Pancreas (tissue), 10 donors: ENCODE results near the gene HS3ST3A1. TPM values are rescaled to one million over a fixed set of nuclear protein-coding genes. Genes with fewer than 3 reads are reported as not detected.
A peak's percentile ranks its signal among the peaks of the same experiment; 100 is the strongest.

ENCODE experiments used
- ATAC-seq, 4 donors: fragments of 200-7000 bp; cut with Tn5 transposase; one replicate each; pipeline versions ENCODE4 v1.8.0 to v1.9.1; 2020; ENCODE audit warnings: mild to moderate bottlenecking in 4 of 4, moderate library complexity in 4 of 4
- DNase-seq, 6 donors: peaks; one replicate each; pipeline ENCODE4 v3.0.0-alpha.2; 2020
- FAIRE-seq: peaks from 2 replicates; lab custom pipeline; 2012; peaks lifted over from hg19 to GRCh38; lab: Jason Lieb, UNC
- H3K27ac ChIP-seq, 4 donors: fragments of 200-600 bp; sonication (generic); 1 replicate in 3 of 4; 2 replicates in 1 of 4; pipeline versions ENCODE4 v1.5.0 to v1.8.0; 2020
- H3K27me3 ChIP-seq, 4 donors: fragments of 200-600 bp; one replicate each; pipeline ENCODE4 v1.8.0; 2021
- H3K36me3 ChIP-seq, 3 donors: fragments of 200-600 bp; sonication (generic) in 1 of 3; one replicate each; pipeline versions ENCODE4 v1.5.0 to v1.8.0; 2020 to 2021
- H3K4me1 ChIP-seq, 3 donors: fragments of 200-600 bp; one replicate each; pipeline ENCODE4 v1.8.0; 2021
- H3K4me3 ChIP-seq, 4 donors: fragments of 200-600 bp; sonication (generic) in 2 of 4; one replicate each; pipeline versions ENCODE4 v1.5.0 to v1.8.0; 2020 to 2021
- H3K9me3 ChIP-seq, 4 donors: fragments of 200-600 bp; one replicate each; pipeline ENCODE4 v1.8.0; 2021
- CTCF ChIP-seq, 4 donors: fragments of 200-600 bp; sonication (generic) in 3 of 4; IDR thresholded peaks; one replicate each; pipeline versions ENCODE4 v1.5.0 to v1.8.0; 2021; ENCODE audit warnings: antibody characterized with exemption in 4 of 4
- WGBS, 2 donors: extraction: QIAGEN DNeasy Blood & Tissue Kit; methylation state at CpG; one replicate each; pipeline ENCODE4 v1.1.7; 2013; 5-methylcytosine and 5-hydroxymethylcytosine counted together
- intact Hi-C, 3 donors: fragments of 100-400 bp; cut with DNase I; formaldehyde crosslinking; loops; one replicate each; pipeline versions ENCODE4 v1.11.1 to v1.14.2; 2022
- polyA plus RNA-seq, 2 donors: library from polyadenylated mRNA; stranded (reverse); fragments of 200-250 nt; gene quantifications; one replicate each; pipeline ENCODE4 v1.2.3, GENCODE V29; 2013
- total RNA-seq, 6 donors: library from RNA; stranded (reverse); fragmentation: NEBNext Ultra II Directional in 4 of 6; extraction: Animal tissue kit (Norgen Biotek cat#: 25700) in 4 of 6; gene quantifications; one replicate each; pipeline versions ENCODE4 v1.2.1 to v1.2.4, GENCODE V29; 2021 to 2023
- donor health status: healthy with polysubstance abuse.
- donor health status: DM: no; HTN: no; CAD: no; lungs with moderate emphysema.
- donor health status: DM: no; HTN: no; CAD: no.
- donor health status: control.
- donor health status: control.
- donor health status: Bipolar disorder and iron deficiency.
- donor health status: DM: yes; HTN: yes; CAD: no.
- donor health status: DM: no; HTN: no; CAD: no.
- donor health status: DM: no; HTN: no; CAD: no.
- donor health status: DM: yes; HTN: yes; CAD: no.

HS3ST3A1 gene
- total and polyA plus RNA-seq, 8 donors = 0.05 to 1.1 (median 0.15) TPM; not detected in 3

GRCh38 chr17:13561606-13562270 is 40.0 kb downstream of the HS3ST3A1 start:
- 69 to 76% methylated on average over 14 of the region's 14 CpGs for WGBS, 2 donors
- no peaks in the 10 kb centered on the region for H3K4me1 ChIP-seq
- DNase-seq (peak in 1 of 6 donors; percentile 20), FAIRE-seq (no peak), ATAC-seq (peak in 2 of 4 donors; percentile 43 to 52)
- no peaks in the 10 kb centered on the region for H3K9me3 ChIP-seq
- no peak for TF ChIP-seq CTCF (IDR thresholded peaks at IDR 0.05)
- intact Hi-C loops = no loop called here
- H3K36me3 ChIP-seq = no peaks in the 10 kb centered on the region
- no peak overlapping the region for H3K27ac ChIP-seq
- H3K27me3 ChIP-seq = no peaks in the 10 kb centered on the region
- H3K4me3 ChIP-seq = no peak overlapping the region

- Histone ChIP-seq H3K36me3 (no peaks in the 10 kb centered on the region), H3K27ac (no peak overlapping the region), H3K4me1 (no peaks in the 10 kb centered on the region), H3K27me3 (no peaks in the 10 kb centered on the region), H3K4me3 (no peak overlapping the region), H3K9me3 (no peaks in the 10 kb centered on the region)
- FAIRE-seq = no peak
- WGBS, 2 donors = 56 to 65% methylated on average over 1 of the region's 1 CpG
- no peak for DNase-seq
- ATAC-seq = no peak
- no peak for TF ChIP-seq CTCF (IDR thresholded peaks at IDR 0.05)
- intact Hi-C loops = no loop called here
Measured at GRCh38 chr17:13560935-13561334, 40.8 kb downstream of the HS3ST3A1 start.

GRCh38 chr17:13558588-13558987 is 43.1 kb downstream of the HS3ST3A1 start:
- no peaks in the 10 kb centered on the region for H3K9me3 ChIP-seq
- no peaks in the 10 kb centered on the region for H3K36me3 ChIP-seq
- no peak for DNase-seq
- intact Hi-C loops = no loop called here
- no peak for ATAC-seq
- WGBS, 2 donors = 41 to 57% methylated on average over 3 of the region's 3 CpGs
- FAIRE-seq = no peak
- H3K27me3 ChIP-seq = no peaks in the 10 kb centered on the region
- H3K4me1 ChIP-seq = no peaks in the 10 kb centered on the region
- TF ChIP-seq CTCF (IDR thresholded peaks at IDR 0.05) = no peak
- H3K4me3 ChIP-seq = no peak overlapping the region
- H3K27ac ChIP-seq = no peak overlapping the region

GRCh38 chr17:13557077-13557476 is 44.7 kb downstream of the HS3ST3A1 start:
- no peak for DNase-seq
- no peaks in the 10 kb centered on the region for H3K4me1 ChIP-seq
- no peak overlapping the region for H3K27ac ChIP-seq
- intact Hi-C loops = no loop called here
- 88 to 90% methylated on average over 6 of the region's 6 CpGs for WGBS, 2 donors
- FAIRE-seq = no peak
- no peaks in the 10 kb centered on the region for H3K36me3 ChIP-seq
- TF ChIP-seq CTCF (IDR thresholded peaks at IDR 0.05) = no peak
- no peak overlapping the region for H3K4me3 ChIP-seq
- no peak for ATAC-seq
- H3K27me3 ChIP-seq = no peaks in the 10 kb centered on the region
- no peaks in the 10 kb centered on the region for H3K9me3 ChIP-seq

GRCh38 chr17:13554231-13554630 is 47.5 kb downstream of the HS3ST3A1 start:
- H3K27me3 ChIP-seq = no peaks in the 10 kb centered on the region

More at GRCh38 chr17:13554231-13554630, 47.5 kb downstream of the HS3ST3A1 start:
- Histone ChIP-seq H3K27ac (no peak overlapping the region), H3K9me3 (no peaks in the 10 kb centered on the region), H3K4me3 (no peak overlapping the region), H3K4me1 (no peaks in the 10 kb centered on the region), H3K36me3 (no peaks in the 10 kb centered on the region)
- intact Hi-C loops = no loop called here
- FAIRE-seq (no peak), ATAC-seq (no peak), DNase-seq (no peak)
- no peak for TF ChIP-seq CTCF (IDR thresholded peaks at IDR 0.05)
- WGBS, 2 donors = 83 to 87% methylated on average over 5 of the region's 5 CpGs
